GM19463 (cell line): Measurements from ENCODE around the gene ARL15.
A peak's percentile ranks its signal among the peaks of the same experiment; 100 is the strongest.

ENCODE experiments used
- ATAC-seq: cut with Tn5 transposase; IDR thresholded peaks from one replicate; pipeline ENCODE4 v1.9.1; 2021; ENCODE audit warnings: mild to moderate bottlenecking, moderate library complexity; ENCODE audit not compliant: unreplicated experiment

ARL15 gene

DNA sequence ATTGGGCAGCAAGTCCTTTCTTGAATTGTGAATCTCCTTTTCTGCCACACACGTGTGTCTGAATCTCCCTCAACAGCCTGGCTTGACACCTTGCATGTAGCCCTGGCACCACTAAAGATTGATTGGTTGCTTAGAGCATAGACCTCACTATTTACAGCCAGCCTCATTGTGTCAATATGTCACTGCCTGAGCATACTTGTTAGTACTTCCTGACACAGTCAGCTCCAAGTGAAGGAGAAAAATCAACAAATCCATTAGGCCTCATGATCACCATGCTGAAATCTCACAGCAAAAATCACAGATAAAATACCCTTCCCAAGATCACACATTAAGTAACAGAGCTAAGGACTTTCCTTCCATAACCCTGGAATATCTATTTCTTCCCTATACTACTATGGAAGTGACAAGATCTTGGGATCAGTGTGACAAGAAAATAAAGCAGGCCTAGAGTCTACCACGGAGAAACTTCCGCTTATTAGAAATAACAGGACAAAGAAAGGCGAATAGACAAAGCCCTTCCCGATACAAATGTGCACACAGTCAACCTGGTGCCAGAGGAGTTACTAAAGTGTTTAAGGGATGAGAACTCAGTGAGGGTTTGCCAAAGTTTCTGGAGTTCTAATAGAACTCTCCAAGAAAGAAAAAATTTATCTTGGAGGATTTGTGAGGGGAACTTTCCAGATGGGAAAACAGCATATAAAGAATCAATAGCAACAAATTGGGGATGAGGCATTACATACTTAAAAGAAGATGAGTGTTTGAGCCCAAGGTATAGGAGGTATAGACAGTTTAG lies 5.6 kb upstream of the ARL15 start:
- no peak for ATAC-seq

DNA sequence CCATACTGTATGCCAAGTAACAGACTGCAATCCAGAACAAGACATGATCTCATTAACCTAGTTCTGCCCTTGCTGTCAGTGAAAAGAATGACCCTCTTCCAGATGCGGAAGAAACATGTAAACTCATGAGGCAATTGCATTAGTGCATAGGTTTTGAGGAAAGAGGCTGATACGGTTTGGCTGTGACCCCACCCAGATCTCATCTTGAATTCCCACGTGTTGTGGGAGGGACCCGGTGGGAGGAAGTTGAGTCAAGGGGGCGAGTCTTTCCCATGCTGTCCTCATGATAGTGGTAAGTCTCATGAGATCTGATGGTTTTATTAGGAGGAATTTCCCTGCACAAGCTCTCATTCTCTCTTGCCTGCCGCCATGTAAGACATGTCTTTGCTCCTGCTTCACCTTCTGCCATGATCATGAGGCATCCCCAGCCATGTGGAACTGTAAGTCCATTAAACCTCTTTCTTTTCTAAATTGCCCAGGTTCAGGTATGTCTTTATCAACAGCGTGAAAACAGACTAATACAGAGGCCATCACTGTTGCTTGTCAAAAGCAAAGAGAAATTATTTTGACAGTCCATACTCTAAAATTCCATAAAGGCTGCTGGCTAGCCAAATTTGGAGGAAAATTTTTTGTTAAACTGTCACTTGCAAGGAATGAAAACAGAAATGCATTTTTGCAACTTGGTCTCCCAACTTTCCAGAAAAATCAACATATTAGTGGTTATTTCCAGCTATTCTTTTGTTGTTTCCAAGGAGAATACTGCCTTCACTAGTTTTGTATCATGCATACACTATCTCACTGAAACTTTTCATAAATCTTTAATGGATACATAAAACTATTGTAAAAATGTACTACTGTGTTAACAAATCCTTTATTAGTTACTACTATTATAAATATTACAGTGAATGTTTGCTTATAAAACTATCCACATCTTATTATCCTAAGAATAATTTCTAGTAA lies 3.2 kb upstream of the ARL15 start:
- no peak for ATAC-seq

DNA sequence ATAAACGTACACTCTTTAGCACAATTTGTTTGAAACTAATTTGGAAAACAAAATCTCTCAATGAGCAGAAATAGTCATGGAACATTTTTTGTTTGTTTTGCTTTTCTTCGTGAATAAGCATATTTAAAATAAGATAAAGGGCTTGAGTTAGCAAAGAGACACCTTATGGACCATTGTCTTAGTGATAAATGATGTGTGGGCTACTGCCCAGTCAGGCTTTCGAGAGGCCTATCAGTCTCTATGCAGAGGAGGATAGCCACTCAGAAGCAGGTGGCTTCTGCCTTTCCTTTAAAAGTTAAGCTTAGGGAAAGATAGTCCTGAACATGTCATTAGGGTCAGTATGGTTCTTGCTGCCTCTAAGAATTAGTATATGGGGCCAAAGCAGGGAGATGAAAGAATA lies 2.1 kb upstream of the ARL15 start:
- no peak for ATAC-seq

DNA sequence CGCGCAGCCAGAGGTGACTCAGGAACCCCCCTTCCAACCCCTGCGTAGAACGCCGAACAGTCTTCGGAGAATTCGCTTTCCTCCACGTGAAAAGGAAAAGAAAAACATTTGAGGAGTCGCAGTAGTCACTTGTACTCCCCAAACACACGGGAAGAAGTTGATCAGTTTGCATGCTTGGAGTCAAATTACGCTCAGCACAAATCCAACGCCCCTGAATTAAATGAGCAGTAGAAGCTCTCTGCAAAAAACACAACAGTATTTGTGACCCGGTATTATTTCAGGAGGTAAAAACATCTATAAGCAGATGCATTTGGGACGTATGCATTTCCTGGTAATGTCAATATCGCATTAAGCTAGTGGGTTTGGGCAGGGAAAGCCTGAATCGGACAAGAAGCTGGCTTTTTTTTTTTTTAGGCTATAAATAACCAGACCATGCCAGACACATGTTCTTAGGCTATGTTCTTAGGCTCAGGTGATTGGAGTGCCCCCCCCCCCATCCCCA lies 854 bp upstream of the ARL15 start:
- ATAC-seq: no peak

DNA sequence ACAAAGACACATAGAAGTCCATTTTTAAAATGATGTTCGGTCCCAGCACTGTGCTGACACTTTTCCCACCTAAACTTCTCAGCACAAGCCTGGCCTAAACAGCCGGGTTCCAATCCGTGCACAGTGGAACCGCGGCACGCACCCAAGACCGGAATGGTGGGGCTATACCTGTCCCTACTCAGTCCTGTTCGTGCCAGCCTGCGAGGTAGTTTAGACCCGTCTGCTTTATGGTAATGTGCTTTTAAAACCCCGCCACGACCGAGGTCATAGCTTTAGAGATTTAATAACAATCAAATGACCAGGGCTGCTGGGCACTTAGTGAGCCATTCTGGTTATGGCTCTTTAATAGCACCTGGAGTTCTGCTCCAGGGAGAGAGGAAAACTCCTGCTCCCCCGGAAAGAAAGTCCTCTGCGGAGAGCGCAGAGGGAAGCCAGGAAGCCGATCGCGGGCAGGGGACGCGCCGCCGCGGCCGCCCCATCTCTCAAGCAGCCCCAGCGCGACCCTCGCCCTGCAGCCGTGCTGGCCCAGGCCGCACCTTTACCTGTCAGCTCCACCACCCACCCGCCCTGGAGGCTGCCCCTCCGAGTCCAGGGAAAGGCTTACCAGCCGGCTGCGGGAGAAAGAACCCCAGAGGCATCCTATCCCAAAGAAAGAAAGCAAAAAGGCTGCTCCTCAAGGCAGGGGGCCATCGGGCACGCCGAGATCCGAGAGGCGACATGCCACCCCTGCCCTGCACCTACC lies 511 bp downstream of the ARL15 start:
- ATAC-seq: peak; percentile 13

DNA sequence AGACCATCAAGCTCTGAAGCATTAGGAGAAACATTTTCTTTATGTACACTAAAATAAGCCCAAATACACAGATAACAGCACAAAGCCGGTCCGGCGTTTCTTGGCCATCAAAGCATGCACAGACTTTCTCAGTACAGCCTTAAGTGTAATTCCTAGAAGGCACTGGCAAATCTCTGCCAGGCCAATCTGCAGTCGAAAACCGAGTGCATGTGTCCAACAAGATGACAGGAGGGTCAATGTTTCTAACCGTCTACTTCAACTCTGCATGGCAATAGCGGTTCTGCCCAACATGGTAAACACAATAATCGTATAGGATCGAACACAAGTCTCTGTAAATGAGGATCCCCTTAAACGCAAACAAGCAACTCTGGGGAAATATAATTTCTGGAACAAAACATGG lies 1.1 kb downstream of the ARL15 start:
- ATAC-seq: no peak

DNA sequence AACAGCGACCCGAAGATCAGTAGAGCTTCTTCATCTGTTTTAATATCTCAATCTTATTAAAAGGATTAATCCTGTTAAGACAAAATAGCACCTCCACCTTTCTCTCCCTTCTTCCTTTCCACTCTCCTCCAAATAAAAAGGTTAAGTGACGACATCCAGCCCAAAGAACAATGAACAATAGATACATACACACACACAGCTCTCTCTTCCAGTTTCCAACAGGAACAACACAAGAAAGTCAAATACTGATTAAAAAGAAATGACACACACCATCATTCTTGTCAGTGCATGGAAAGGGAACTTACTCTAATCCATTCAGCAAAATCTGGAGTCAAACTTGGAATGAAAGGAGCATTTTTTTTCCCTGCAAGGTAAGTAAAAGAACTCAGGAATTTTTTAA lies 2.8 kb downstream of the ARL15 start:
- no peak for ATAC-seq

DNA sequence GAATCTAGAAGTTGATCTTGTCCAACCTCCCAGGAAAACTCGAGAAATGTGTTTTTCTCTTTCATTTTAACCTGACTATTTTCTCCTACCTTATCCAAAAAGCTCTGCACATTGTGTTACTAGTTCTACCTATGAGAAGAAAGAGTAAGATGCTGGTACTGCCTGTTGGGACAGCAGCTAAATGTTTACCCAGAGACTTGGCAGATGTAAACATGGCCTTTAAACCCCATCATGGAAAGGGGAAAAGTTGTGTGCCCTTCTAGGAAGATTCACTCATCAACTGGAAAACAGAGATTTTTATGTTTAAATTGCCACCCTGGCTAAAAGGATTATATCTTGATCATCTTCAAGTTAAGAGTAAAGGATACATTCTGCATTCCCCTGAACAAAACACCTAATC lies 3.5 kb downstream of the ARL15 start:
- no peak for ATAC-seq

DNA sequence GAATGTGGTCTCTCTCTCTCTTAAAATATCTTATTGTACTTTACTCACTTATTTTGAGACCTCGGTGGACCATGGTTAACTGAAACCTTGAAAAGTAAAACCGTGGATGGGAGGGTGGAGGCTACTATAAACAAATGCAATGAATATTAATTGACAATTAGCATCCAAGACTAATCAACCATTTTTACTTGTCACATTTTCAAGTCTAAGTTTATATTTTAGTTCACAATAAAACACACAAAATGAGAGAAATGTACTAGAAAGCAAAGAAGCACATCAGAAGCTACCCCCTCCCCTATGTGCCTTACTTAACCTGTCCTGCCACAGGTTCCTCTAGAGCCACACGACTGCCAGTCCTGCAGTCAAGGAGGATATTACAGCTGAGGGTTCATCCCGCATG lies 4.6 kb downstream of the ARL15 start:
- ATAC-seq: no peak

DNA sequence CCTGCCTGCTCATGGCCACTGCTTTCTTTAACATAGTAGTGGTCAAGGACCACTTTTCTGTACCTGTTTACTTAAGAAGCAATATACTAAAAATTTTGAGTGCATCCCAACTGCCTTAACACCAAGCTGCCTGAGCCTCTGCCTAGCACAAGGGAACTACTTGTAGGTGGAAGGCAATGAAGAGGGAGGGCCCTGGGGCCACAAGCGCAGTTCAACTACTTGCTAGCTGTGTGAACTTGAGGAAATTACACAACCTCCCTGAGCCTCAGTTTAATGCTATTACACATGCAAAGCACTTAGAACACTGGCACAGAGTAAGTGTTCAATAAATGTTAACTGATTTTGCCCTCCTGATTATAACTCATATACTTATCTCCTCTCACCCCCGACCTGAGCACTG lies 6.3 kb downstream of the ARL15 start:
- ATAC-seq: no peak

DNA sequence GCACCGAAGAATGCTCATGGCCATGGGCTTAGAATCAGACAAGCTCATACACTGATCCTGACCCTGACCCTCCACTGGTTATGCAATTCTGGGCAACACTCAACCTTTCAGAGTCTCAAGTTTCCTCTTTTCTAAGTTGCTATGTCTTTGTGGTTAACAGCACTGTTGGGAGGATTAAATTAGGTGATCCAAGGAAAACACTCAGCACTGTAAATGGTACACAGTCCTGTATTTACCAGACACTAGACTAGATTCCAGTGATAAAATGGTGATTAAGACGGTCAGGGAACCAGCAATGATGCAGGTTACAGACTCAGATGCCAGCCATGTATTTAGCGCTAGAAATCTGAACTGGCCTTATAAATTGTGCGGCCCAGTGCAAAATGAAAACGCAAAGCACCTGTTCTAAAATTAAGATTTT lies 8.1 kb downstream of the ARL15 start:
- no peak for ATAC-seq

DNA sequence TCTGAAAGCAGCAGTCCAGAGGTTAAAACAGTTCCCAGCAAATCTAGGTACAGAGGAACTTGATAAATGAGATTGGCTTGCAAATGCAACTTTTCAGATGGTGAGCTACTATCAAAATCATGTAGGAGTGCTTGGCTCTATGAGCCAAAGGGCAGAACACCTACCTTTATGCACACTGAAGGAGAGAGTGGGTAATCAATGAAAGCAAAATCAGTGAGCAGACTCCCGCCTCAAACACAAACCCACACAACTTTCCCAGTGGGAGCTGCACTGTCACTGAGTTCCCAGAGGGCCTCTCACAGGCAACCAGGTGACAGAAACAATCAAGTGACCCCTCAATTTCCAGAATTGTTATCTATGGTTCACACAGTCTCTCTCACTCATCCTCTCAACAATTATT lies 8.5 kb downstream of the ARL15 start:
- no peak for ATAC-seq

DNA sequence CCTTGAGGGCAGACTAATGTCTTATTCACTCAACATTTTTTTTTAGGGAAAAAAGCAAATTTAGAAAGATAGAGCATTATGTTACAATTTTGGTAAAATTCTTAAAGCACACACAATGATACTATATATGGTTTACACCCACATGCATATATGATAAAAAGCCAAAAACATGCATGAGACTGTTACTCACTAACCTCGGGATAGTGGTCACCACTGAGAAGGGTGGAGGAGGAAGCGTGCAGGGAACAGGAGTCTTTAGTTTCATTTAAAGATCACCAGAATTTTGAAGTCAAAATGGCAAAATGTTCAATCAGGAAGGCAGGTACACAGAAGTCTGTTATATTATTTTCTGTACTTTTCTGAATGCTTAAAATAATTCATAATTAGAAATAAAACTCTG lies 9.2 kb downstream of the ARL15 start:
- no peak for ATAC-seq

DNA sequence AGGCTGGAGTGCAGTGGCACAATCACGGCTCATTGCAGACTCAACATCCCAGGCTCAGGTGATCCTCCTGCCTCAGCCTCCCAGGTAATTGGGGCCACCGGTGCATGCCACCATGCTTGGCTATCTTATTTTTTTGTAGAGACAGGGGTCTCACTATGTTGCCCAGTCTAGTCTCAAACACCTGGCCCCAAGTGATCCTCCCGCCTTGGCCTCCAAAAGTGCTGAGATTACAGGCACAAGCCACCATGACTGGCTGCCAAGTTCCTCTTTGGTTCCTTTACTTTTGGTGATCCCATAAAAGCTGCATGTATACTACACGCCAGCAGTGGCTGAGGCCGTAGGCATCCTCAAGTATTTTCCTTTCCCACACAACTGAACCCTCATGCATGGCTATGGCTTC lies 11.4 kb downstream of the ARL15 start:
- ATAC-seq: no peak

DNA sequence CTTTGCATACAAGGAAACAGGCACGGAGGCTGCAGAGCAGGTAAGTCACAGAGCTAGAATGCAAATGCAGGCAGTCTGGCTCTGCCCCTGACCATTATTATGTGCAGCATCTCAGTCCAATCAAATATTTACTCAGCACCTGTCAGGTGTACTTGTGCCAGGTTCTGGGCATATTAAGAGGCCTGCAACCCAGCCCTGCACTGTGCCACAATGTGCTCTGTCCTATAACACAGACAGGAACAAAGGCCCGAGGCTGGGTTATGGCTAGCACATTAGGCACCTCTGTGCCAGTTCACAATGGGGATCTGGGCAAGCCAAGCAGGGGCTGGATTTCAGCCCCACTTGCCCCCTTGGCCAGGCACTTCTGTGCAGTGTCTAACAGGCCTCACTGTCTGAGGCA lies 14.0 kb downstream of the ARL15 start:
- no peak for ATAC-seq

DNA sequence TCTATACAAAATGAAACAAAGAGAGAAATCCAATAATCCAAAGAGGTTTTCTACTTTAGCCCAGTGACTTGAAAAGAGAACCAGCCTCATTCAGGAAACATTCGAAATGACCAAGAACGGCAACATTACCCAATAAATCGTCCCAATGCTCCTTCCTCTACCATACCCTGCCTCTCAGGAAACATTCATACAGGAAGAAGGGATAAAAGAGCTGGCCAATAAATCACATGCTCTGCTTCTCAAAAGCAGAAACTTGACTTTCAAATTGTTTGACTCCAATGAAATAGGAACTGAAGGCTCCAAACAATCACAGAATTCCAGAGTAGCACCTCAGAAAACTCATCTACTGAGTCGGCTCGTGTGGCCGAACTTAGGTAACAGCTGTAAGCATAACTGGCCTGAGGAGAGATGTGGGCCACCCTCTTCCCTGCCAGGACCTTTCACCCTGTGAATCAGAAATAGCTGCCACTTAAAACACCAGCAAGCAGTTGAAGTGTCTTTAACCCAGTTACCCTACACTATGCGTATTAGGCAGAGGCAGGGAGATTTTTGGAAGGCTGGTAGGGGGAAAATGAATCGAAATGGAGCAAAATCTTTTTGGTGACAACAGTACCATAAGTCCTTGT lies 14.6 kb downstream of the ARL15 start:
- ATAC-seq: no peak

DNA sequence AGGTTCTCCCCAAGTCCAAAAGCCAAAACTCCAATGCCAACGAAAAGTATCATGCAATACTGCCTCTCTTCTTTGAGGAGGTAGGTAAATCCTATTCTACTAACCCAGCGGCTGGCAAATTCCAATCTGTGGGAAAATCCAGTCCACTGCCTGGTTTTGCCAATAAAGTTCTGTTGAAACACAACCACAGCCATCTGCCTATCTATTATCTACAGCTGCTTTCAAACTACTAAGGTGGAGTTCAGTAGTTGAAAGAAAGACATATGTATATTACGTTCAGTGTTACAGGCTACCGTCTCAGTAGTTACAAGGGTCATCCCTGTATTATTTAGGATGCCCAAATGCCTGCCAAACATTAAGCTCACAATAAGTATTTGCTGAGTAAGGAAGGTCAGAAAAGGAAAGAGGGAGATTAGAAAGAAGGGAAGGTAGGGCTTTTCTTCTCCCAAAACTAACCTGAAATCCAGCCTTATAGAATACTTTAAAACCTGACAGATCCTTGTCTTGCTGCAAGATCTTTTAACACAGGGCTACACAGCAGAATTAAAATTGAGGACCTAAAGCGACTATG lies 16.2 kb downstream of the ARL15 start:
- ATAC-seq: no peak

DNA sequence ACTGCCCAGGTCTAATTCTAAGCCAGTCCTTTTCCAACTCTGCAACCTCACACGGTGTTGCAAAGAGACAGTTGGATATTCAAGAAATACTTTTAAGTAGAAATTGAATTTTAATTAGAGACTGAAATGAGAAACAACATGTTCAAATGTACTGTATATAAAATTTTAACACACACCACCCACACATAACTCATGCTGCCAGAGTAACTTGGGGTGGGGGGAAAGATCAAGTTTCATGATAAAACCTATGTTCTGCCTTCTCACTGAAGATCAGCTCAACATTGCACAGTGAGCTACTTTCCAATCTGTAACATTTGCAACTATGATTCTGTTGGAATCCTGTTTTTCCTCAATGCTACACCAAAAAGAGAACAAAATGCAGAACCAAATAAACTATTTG lies 17.5 kb downstream of the ARL15 start:
- no peak for ATAC-seq

DNA sequence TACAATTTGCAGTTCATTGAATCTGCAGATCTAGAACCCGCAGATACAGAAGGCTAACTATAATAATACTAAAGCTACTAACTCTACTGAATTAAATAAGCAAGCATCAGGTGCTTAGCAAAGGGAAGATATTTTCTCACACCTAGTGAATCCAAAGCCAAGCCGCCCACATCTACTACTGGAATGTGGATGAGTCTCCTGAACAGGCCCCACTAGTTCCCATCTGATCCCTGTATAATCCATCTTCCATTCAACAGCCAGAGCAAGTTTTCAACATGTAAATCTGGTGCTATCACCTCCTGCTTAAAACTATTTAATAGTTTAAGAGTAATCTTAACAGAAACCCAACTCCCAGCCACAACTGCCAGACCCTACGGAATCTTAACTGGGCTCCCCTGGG lies 18.9 kb downstream of the ARL15 start:
- ATAC-seq: no peak

DNA sequence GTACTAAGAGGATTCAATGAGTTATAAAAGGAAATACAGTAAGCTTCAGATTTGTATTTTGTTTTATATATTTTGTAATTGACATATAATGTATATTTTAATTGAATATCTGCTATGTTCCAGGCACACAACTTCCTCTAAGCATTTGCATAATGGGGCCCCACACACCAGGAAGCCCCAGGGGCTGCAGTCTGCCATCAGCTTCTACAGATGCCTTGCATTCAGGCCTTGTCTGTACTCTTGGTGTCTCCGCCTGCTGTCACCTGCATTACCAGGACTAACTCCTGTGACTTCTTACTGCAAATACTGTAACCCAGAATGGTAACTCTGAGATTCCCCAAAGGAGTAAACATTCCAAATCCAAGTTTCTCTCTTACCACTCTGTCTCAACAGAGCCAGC lies 20.6 kb downstream of the ARL15 start:
- ATAC-seq: no peak
